IPS-15b (cell line): ENCODE data around the gene HOXC4.

Experiments
- H3K27me3 ChIP-seq: one replicate; pipeline ENCODE4 v1.6.1; 2013; ENCODE audit warnings: low read length; ENCODE audit not compliant: control insufficient read depth, insufficient read depth
- H3K36me3 ChIP-seq: one replicate; pipeline ENCODE4 v1.6.1; 2013; ENCODE audit warnings: low read length; ENCODE audit not compliant: control insufficient read depth, insufficient read depth
- H3K4me1 ChIP-seq: one replicate; pipeline ENCODE4 v1.6.1; 2013; ENCODE audit warnings: mild to moderate bottlenecking, low read length; ENCODE audit not compliant: control insufficient read depth, insufficient read depth
- H3K4me3 ChIP-seq: one replicate; pipeline ENCODE4 v1.5.1; 2013; ENCODE audit warnings: low read depth, low read length
- H3K9ac ChIP-seq: one replicate; pipeline ENCODE4 v1.6.1; 2013; ENCODE audit warnings: low read depth, mild to moderate bottlenecking, low read length
- H3K9me3 ChIP-seq: one replicate; pipeline ENCODE4 v1.6.1; 2013; ENCODE audit warnings: mild to moderate bottlenecking, low read length; ENCODE audit not compliant: control insufficient read depth, insufficient read depth

HOXC4 gene

GRCh38 chr12:54010053-54010971 lies 43.3 kb upstream of the HOXC4 start:
- no peaks in the 10 kb centered on the region for H3K4me1 ChIP-seq
- no peak overlapping the region for H3K9ac ChIP-seq
- H3K9me3 ChIP-seq = no peaks in the 10 kb centered on the region
- H3K36me3 ChIP-seq = no peaks in the 10 kb centered on the region
- peaks cover 95% of the 10 kb centered on the region for H3K27me3 ChIP-seq
- H3K4me3 ChIP-seq = no peak overlapping the region

GRCh38 chr12:54010972-54011664 lies 42.5 kb upstream of the HOXC4 start:
- Histone ChIP-seq H3K27me3 (peaks cover 95% of the 10 kb centered on the region), H3K9ac (no peak overlapping the region)

GRCh38 chr12:54011665-54012532 lies 41.7 kb upstream of the HOXC4 start:
- H3K9ac ChIP-seq = no peak overlapping the region
- H3K36me3 ChIP-seq = no peaks in the 10 kb centered on the region
- H3K4me3 ChIP-seq = no peak overlapping the region
- H3K27me3 ChIP-seq = peaks cover 95% of the 10 kb centered on the region
- no peaks in the 10 kb centered on the region for H3K4me1 ChIP-seq
- no peaks in the 10 kb centered on the region for H3K9me3 ChIP-seq

More at GRCh38 chr12:54010972-54011664, 42.5 kb upstream of the HOXC4 start:
- Histone ChIP-seq H3K4me3 (no peak overlapping the region), H3K4me1 (no peaks in the 10 kb centered on the region), H3K36me3 (no peaks in the 10 kb centered on the region), H3K9me3 (no peaks in the 10 kb centered on the region)

GRCh38 chr12:54012631-54013409 lies 40.8 kb upstream of the HOXC4 start:
- H3K4me3 ChIP-seq = no peak overlapping the region
- H3K27me3 ChIP-seq = peaks cover 94% of the 10 kb centered on the region
- no peak overlapping the region for H3K9ac ChIP-seq
- no peaks in the 10 kb centered on the region for H3K4me1 ChIP-seq
- H3K36me3 ChIP-seq = no peaks in the 10 kb centered on the region
- no peaks in the 10 kb centered on the region for H3K9me3 ChIP-seq

GRCh38 chr12:54014377-54015017 lies 39.1 kb upstream of the HOXC4 start:
- Histone ChIP-seq H3K9me3 (no peaks in the 10 kb centered on the region), H3K36me3 (no peaks in the 10 kb centered on the region)

GRCh38 chr12:54015018-54015931 lies 38.4 kb upstream of the HOXC4 start:
- no peak overlapping the region for H3K9ac ChIP-seq
- H3K9me3 ChIP-seq = no peaks in the 10 kb centered on the region
- no peaks in the 10 kb centered on the region for H3K4me1 ChIP-seq
- H3K27me3 ChIP-seq = peaks cover 96% of the 10 kb centered on the region
- peak overlapping the region; percentile 8 for H3K4me3 ChIP-seq
- no peaks in the 10 kb centered on the region for H3K36me3 ChIP-seq

More at GRCh38 chr12:54014377-54015017, 39.1 kb upstream of the HOXC4 start:
- Histone ChIP-seq H3K4me3 (peak overlapping the region; percentile 26), H3K9ac (no peak overlapping the region), H3K27me3 (peaks cover 96% of the 10 kb centered on the region), H3K4me1 (no peaks in the 10 kb centered on the region)

- Histone ChIP-seq H3K36me3 (no peaks in the 10 kb centered on the region), H3K9ac (no peak overlapping the region), H3K27me3 (peaks cover 96% of the 10 kb centered on the region), H3K4me1 (no peaks in the 10 kb centered on the region), H3K4me3 (peak overlapping the region; percentile 26), H3K9me3 (no peaks in the 10 kb centered on the region)
Measured at GRCh38 chr12:54016051-54016450, 37.6 kb upstream of the HOXC4 start.

GRCh38 chr12:54016478-54016964 lies 37.1 kb upstream of the HOXC4 start:
- no peaks in the 10 kb centered on the region for H3K4me1 ChIP-seq
- H3K9me3 ChIP-seq = no peaks in the 10 kb centered on the region
- no peaks in the 10 kb centered on the region for H3K36me3 ChIP-seq
- peaks cover 96% of the 10 kb centered on the region for H3K27me3 ChIP-seq
- peak overlapping the region; percentile 26 for H3K4me3 ChIP-seq
- H3K9ac ChIP-seq = no peak overlapping the region

GRCh38 chr12:54017027-54017788 lies 36.4 kb upstream of the HOXC4 start:
- peaks cover 96% of the 10 kb centered on the region for H3K27me3 ChIP-seq

More at GRCh38 chr12:54017027-54017788, 36.4 kb upstream of the HOXC4 start:
- Histone ChIP-seq H3K9me3 (no peaks in the 10 kb centered on the region), H3K9ac (no peak overlapping the region), H3K36me3 (no peaks in the 10 kb centered on the region), H3K4me3 (peak overlapping the region; percentile 32), H3K4me1 (no peaks in the 10 kb centered on the region)
